ENCODE results near the gene BEND7.
A peak's percentile ranks its signal among the peaks of the same experiment; 100 is the strongest.

The BEND7 gene

GRCh38 chr10:13499150-13499549, 29.7 kb downstream of the BEND7 start:
- H3K27ac ChIP-seq (replicated peaks; ENCODE audit: low read length): no peak overlapping the region
- H3K27me3 ChIP-seq (ENCODE audit: control insufficient read depth in 3 of 3, insufficient read depth in 3 of 3, low read depth in 1 of 3, low read length in 3 of 3): no peaks in the 10 kb centered on the region
- no peak overlapping the region for H3K4me3 ChIP-seq (ENCODE audit: low read length in 2 of 2)
- H2AK5ac ChIP-seq (ENCODE audit: low read depth, low read length): no peak overlapping the region
- H2BK5ac ChIP-seq (ENCODE audit: low read length): no peak overlapping the region
- H3K79me1 ChIP-seq (ENCODE audit: low read depth, low read length): no peaks in the 10 kb centered on the region
- peaks cover 12 to 17% of the 10 kb centered on the region in 2 donors for H3K4me1 ChIP-seq (ENCODE audit: control insufficient read depth in 2 of 2, insufficient read depth in 1 of 2, low read depth in 1 of 2, low read length in 2 of 2)
- H2BK120ac ChIP-seq (ENCODE audit: low read depth, low read length): no peak overlapping the region
- no peak overlapping the region for H3K9ac ChIP-seq (ENCODE audit: low read depth, low read length, poor library complexity)
- no peak overlapping the region for H2BK15ac ChIP-seq (ENCODE audit: low read length)
- H4K8ac ChIP-seq (ENCODE audit: low read depth, low read length): no peak overlapping the region
- no CpG with 5 or more reads among the region's 5 CpGs for WGBS, 2 donors (ENCODE audit: extremely low coverage in 2 of 2, insufficient read length in 2 of 2, insufficient replicate concordance in 1 of 2)
- peaks cover 0 to 2% of the 10 kb centered on the region in 2 donors for H3K36me3 ChIP-seq (replicated peaks in 1 of 2; ENCODE audit: control insufficient read depth in 2 of 2, insufficient read depth in 2 of 2, low read length in 2 of 2)
- no peak for DNase-seq (ENCODE audit: low spot score)
- peaks cover 0 to 2% of the 10 kb centered on the region in 2 donors for H3K9me3 ChIP-seq (replicated peaks in 1 of 2; ENCODE audit: control insufficient read depth in 2 of 2, insufficient read depth in 1 of 2, low read depth in 1 of 2, low read length in 2 of 2)
- no peak overlapping the region for H3K14ac ChIP-seq (ENCODE audit: low read length)
- no peak overlapping the region for H4K91ac ChIP-seq (ENCODE audit: low read depth, low read length, poor library complexity)
- H3K4ac ChIP-seq (ENCODE audit: low read length): no peak overlapping the region
- H2AFZ ChIP-seq (ENCODE audit: low read length): no peak overlapping the region
- no peak overlapping the region for H2BK12ac ChIP-seq (ENCODE audit: low read length)
- no peak overlapping the region for H3K18ac ChIP-seq (ENCODE audit: low read length)
- no peak overlapping the region for H3K23ac ChIP-seq (ENCODE audit: low read depth, low read length, poor library complexity)
- H3K4me2 ChIP-seq (ENCODE audit: insufficient read depth, low read length, poor library complexity, severe bottlenecking): no peak overlapping the region

GRCh38 chr10:13496931-13497330, 31.9 kb downstream of the BEND7 start:
- Histone ChIP-seq H2AK5ac (ENCODE audit: low read depth, low read length) (no peak overlapping the region), H3K4me3 (ENCODE audit: low read length in 2 of 2) (no peak overlapping the region), H3K9me3 (replicated peaks in 1 of 2; ENCODE audit: control insufficient read depth in 2 of 2, insufficient read depth in 1 of 2, low read depth in 1 of 2, low read length in 2 of 2) (peaks cover 0 to 2% of the 10 kb centered on the region in 2 donors), H2AFZ (ENCODE audit: low read length) (no peak overlapping the region), H2BK12ac (ENCODE audit: low read length) (no peak overlapping the region), H3K79me1 (ENCODE audit: low read depth, low read length) (no peaks in the 10 kb centered on the region), H2BK15ac (ENCODE audit: low read length) (no peak overlapping the region), H3K4ac (ENCODE audit: low read length) (no peak overlapping the region), H3K14ac (ENCODE audit: low read length) (no peak overlapping the region), H3K4me1 (ENCODE audit: control insufficient read depth in 2 of 2, insufficient read depth in 1 of 2, low read depth in 1 of 2, low read length in 2 of 2) (peaks cover 10 to 15% of the 10 kb centered on the region in 2 donors), H2BK120ac (ENCODE audit: low read depth, low read length) (no peak overlapping the region), H4K8ac (ENCODE audit: low read depth, low read length) (no peak overlapping the region), H3K9ac (ENCODE audit: low read depth, low read length, poor library complexity) (no peak overlapping the region), H3K27me3 (ENCODE audit: control insufficient read depth in 3 of 3, insufficient read depth in 3 of 3, low read depth in 1 of 3, low read length in 3 of 3) (no peaks in the 10 kb centered on the region), H3K4me2 (ENCODE audit: insufficient read depth, low read length, poor library complexity, severe bottlenecking) (peak overlapping the region; percentile 14), H4K91ac (ENCODE audit: low read depth, low read length, poor library complexity) (no peak overlapping the region), H3K36me3 (replicated peaks in 1 of 2; ENCODE audit: control insufficient read depth in 2 of 2, insufficient read depth in 2 of 2, low read length in 2 of 2) (peaks cover 0 to 2% of the 10 kb centered on the region in 2 donors), H3K23ac (ENCODE audit: low read depth, low read length, poor library complexity) (no peak overlapping the region), H2BK5ac (ENCODE audit: low read length) (no peak overlapping the region), H3K27ac (replicated peaks; ENCODE audit: low read length) (no peak overlapping the region), H3K18ac (ENCODE audit: low read length) (peak overlapping the region; percentile 81)
- no peak for DNase-seq (ENCODE audit: low spot score)
- no CpG with 5 or more reads among the region's 8 CpGs for WGBS, 2 donors (ENCODE audit: extremely low coverage in 2 of 2, insufficient read length in 2 of 2, insufficient replicate concordance in 1 of 2)

- Histone ChIP-seq H3K9me3 (replicated peaks in 1 of 2; ENCODE audit: control insufficient read depth in 2 of 2, insufficient read depth in 1 of 2, low read depth in 1 of 2, low read length in 2 of 2) (peaks cover 0 to 2% of the 10 kb centered on the region in 2 donors), H3K18ac (ENCODE audit: low read length) (no peak overlapping the region), H2BK15ac (ENCODE audit: low read length) (no peak overlapping the region), H4K8ac (ENCODE audit: low read depth, low read length) (no peak overlapping the region), H2BK5ac (ENCODE audit: low read length) (no peak overlapping the region), H3K14ac (ENCODE audit: low read length) (no peak overlapping the region), H3K36me3 (replicated peaks in 1 of 2; ENCODE audit: control insufficient read depth in 2 of 2, insufficient read depth in 2 of 2, low read length in 2 of 2) (peaks cover 0 to 2% of the 10 kb centered on the region in 2 donors), H3K27ac (replicated peaks; ENCODE audit: low read length) (no peak overlapping the region), H3K9ac (ENCODE audit: low read depth, low read length, poor library complexity) (no peak overlapping the region), H2AK5ac (ENCODE audit: low read depth, low read length) (no peak overlapping the region), H4K91ac (ENCODE audit: low read depth, low read length, poor library complexity) (no peak overlapping the region), H2AFZ (ENCODE audit: low read length) (no peak overlapping the region), H2BK12ac (ENCODE audit: low read length) (no peak overlapping the region), H2BK120ac (ENCODE audit: low read depth, low read length) (no peak overlapping the region), H3K4ac (ENCODE audit: low read length) (no peak overlapping the region), H3K4me3 (ENCODE audit: low read length in 2 of 2) (no peak overlapping the region), H3K23ac (ENCODE audit: low read depth, low read length, poor library complexity) (no peak overlapping the region), H3K4me2 (ENCODE audit: insufficient read depth, low read length, poor library complexity, severe bottlenecking) (no peak overlapping the region), H3K4me1 (ENCODE audit: control insufficient read depth in 2 of 2, insufficient read depth in 1 of 2, low read depth in 1 of 2, low read length in 2 of 2) (peaks cover 10 to 15% of the 10 kb centered on the region in 2 donors), H3K27me3 (ENCODE audit: control insufficient read depth in 3 of 3, insufficient read depth in 3 of 3, low read depth in 1 of 3, low read length in 3 of 3) (no peaks in the 10 kb centered on the region), H3K79me1 (ENCODE audit: low read depth, low read length) (no peaks in the 10 kb centered on the region)
- DNase-seq (ENCODE audit: low spot score): peak; percentile 45
- no CpG with 5 or more reads among the region's 8 CpGs for WGBS, 2 donors (ENCODE audit: extremely low coverage in 2 of 2, insufficient read length in 2 of 2, insufficient replicate concordance in 1 of 2)
Measured at GRCh38 chr10:13496164-13496563, 32.6 kb downstream of the BEND7 start.

GRCh38 chr10:13492493-13493180, 36.2 kb downstream of the BEND7 start:
- no CpG with 5 or more reads among the region's 16 CpGs for WGBS, 2 donors (ENCODE audit: extremely low coverage in 2 of 2, insufficient read length in 2 of 2, insufficient replicate concordance in 1 of 2)

More at GRCh38 chr10:13492493-13493180, 36.2 kb downstream of the BEND7 start:
- Histone ChIP-seq H3K36me3 (replicated peaks in 1 of 2; ENCODE audit: control insufficient read depth in 2 of 2, insufficient read depth in 2 of 2, low read length in 2 of 2) (no peaks in the 10 kb centered on the region), H2BK12ac (ENCODE audit: low read length) (no peak overlapping the region), H2AK5ac (ENCODE audit: low read depth, low read length) (no peak overlapping the region), H3K4ac (ENCODE audit: low read length) (no peak overlapping the region), H3K23ac (ENCODE audit: low read depth, low read length, poor library complexity) (no peak overlapping the region), H3K14ac (ENCODE audit: low read length) (no peak overlapping the region), H4K8ac (ENCODE audit: low read depth, low read length) (no peak overlapping the region), H3K9ac (ENCODE audit: low read depth, low read length, poor library complexity) (no peak overlapping the region), H3K27ac (replicated peaks; ENCODE audit: low read length) (no peak overlapping the region), H3K4me3 (ENCODE audit: low read length in 2 of 2) (no peak overlapping the region), H2AFZ (ENCODE audit: low read length) (no peak overlapping the region), H3K9me3 (replicated peaks in 1 of 2; ENCODE audit: control insufficient read depth in 2 of 2, insufficient read depth in 1 of 2, low read depth in 1 of 2, low read length in 2 of 2) (no peaks in the 10 kb centered on the region), H3K4me1 (ENCODE audit: control insufficient read depth in 2 of 2, insufficient read depth in 1 of 2, low read depth in 1 of 2, low read length in 2 of 2) (peaks cover 10 to 33% of the 10 kb centered on the region in 2 donors), H3K18ac (ENCODE audit: low read length) (no peak overlapping the region), H4K91ac (ENCODE audit: low read depth, low read length, poor library complexity) (no peak overlapping the region), H3K4me2 (ENCODE audit: insufficient read depth, low read length, poor library complexity, severe bottlenecking) (no peak overlapping the region), H2BK120ac (ENCODE audit: low read depth, low read length) (no peak overlapping the region), H3K79me1 (ENCODE audit: low read depth, low read length) (no peaks in the 10 kb centered on the region), H3K27me3 (ENCODE audit: control insufficient read depth in 3 of 3, insufficient read depth in 3 of 3, low read depth in 1 of 3, low read length in 3 of 3) (no peaks in the 10 kb centered on the region), H2BK5ac (ENCODE audit: low read length) (no peak overlapping the region), H2BK15ac (ENCODE audit: low read length) (no peak overlapping the region)
- no peak for DNase-seq (ENCODE audit: low spot score)
